Suprapubic skin (tissue), 4 donors: ENCODE data around the gene OR2T27. TPM values are rescaled to one million over a fixed set of nuclear protein-coding genes. Genes with fewer than 3 reads are reported as not detected.

ENCODE experiments used
- DNase-seq, 2 donors: peaks; one replicate each; pipeline ENCODE4 v3.0.0-alpha.2; 2019; ENCODE audit warnings: low spot score in 2 of 2
- H3K27ac ChIP-seq: fragments of 200-600 bp; sonication (generic); one replicate; pipeline ENCODE4 v1.5.1; 2019
- H3K27me3 ChIP-seq: fragments of 200-600 bp; sonication (generic); one replicate; pipeline ENCODE4 v1.5.1; 2019
- H3K36me3 ChIP-seq: fragments of 200-600 bp; sonication (generic); one replicate; pipeline ENCODE4 v1.5.1; 2019
- H3K4me1 ChIP-seq: fragments of 200-600 bp; sonication (generic); one replicate; pipeline ENCODE4 v1.5.1; 2019
- H3K4me3 ChIP-seq: fragments of 200-600 bp; sonication (generic); one replicate; pipeline ENCODE4 v1.5.1; 2019; ENCODE audit warnings: mild to moderate bottlenecking
- H3K9me3 ChIP-seq: fragments of 200-600 bp; sonication (generic); one replicate; pipeline ENCODE4 v1.5.1; 2019
- EP300 ChIP-seq: sonication (generic); formaldehyde crosslinking; IDR thresholded peaks from one replicate; pipeline ENCODE4 v1.6.1; 2017; ENCODE audit warnings: antibody characterized with exemption
- POLR2A ChIP-seq, 2 donors: fragments of 450-650 bp; IDR thresholded peaks; one replicate each; pipeline ENCODE4 v1.6.1; 2017; ENCODE audit warnings: antibody characterized with exemption in 2 of 2, mild to moderate bottlenecking in 2 of 2, moderate library complexity in 2 of 2
- POLR2AphosphoS5 ChIP-seq, 3 donors: sonication (generic); formaldehyde crosslinking; IDR thresholded peaks; one replicate each; pipeline ENCODE4 v1.6.1; 2017; ENCODE audit warnings: antibody characterized with exemption in 3 of 3
- WGBS: methylation state at CpG from one replicate; pipeline ENCODE4 v1.1.5; 2018; 5-methylcytosine and 5-hydroxymethylcytosine counted together
- total RNA-seq, 4 donors: library from RNA; depleted of rRNA; stranded (reverse); fragments of >200 nt; gene quantifications; one replicate each; pipeline ENCODE4 v1.1.0, GENCODE V29; 2016
- TF ChIP-seq, protein P1 (sequence below), 2 donors: fragments of 200-600 bp in 1 of 2; fragments of 450-650 bp in 1 of 2; sonication (generic) in 1 of 2; IDR thresholded peaks; one replicate each; pipeline ENCODE4 v1.5.1; 2016 to 2019; ENCODE audit warnings: antibody characterized with exemption in 2 of 2, mild to moderate bottlenecking in 1 of 2, moderate library complexity in 1 of 2

Gene OR2T27
- total RNA-seq, 4 donors from 2014 or later = not detected

DNA sequence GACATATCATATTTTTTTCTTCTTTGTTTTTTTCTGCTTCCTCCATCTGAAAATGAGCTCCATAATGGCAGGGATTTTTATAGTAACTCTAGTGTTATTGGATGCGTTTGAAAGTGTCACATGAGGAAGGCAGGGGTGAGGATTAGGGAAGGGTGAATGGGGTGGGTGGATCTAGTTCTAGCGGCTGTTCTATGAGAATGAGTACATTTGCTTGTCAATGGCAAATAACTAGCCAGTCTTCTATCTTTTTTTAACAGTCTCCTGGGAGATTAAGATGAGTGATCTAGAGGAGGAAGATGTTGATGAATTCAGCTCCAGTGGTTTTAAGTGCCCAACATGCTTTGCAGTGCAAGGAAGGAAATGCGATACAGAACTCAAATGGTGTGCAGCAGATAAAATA lies 41.4 kb upstream of the OR2T27 start:
- DNase-seq = no peak
- Histone ChIP-seq H3K4me3 (no peak overlapping the region), H3K36me3 (no peaks in the 10 kb centered on the region), H3K27me3 (no peaks in the 10 kb centered on the region), H3K4me1 (no peaks in the 10 kb centered on the region), H3K9me3 (no peaks in the 10 kb centered on the region), H3K27ac (no peak overlapping the region)
- TF ChIP-seq, protein P1, sequence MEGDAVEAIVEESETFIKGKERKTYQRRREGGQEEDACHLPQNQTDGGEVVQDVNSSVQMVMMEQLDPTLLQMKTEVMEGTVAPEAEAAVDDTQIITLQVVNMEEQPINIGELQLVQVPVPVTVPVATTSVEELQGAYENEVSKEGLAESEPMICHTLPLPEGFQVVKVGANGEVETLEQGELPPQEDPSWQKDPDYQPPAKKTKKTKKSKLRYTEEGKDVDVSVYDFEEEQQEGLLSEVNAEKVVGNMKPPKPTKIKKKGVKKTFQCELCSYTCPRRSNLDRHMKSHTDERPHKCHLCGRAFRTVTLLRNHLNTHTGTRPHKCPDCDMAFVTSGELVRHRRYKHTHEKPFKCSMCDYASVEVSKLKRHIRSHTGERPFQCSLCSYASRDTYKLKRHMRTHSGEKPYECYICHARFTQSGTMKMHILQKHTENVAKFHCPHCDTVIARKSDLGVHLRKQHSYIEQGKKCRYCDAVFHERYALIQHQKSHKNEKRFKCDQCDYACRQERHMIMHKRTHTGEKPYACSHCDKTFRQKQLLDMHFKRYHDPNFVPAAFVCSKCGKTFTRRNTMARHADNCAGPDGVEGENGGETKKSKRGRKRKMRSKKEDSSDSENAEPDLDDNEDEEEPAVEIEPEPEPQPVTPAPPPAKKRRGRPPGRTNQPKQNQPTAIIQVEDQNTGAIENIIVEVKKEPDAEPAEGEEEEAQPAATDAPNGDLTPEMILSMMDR (IDR thresholded peaks at IDR 0.05) = no peak
- 84% methylated on average over 3 of the region's 3 CpGs for whole genome bisulfite sequencing

- H3K27ac ChIP-seq = no peak overlapping the region
- H3K9me3 ChIP-seq = no peaks in the 10 kb centered on the region
- no peaks in the 10 kb centered on the region for H3K27me3 ChIP-seq
- WGBS = 68% methylated on average over 3 of the region's 3 CpGs
- no peak for DNase-seq
- no peaks in the 10 kb centered on the region for H3K36me3 ChIP-seq
- H3K4me1 ChIP-seq = no peaks in the 10 kb centered on the region
- H3K4me3 ChIP-seq = no peak overlapping the region
- TF ChIP-seq POLR2AphosphoS5 (IDR thresholded peaks at IDR 0.05) (no peak), POLR2A (IDR thresholded peaks at IDR 0.05) (no peak), EP300 (no peak)
- TF ChIP-seq, protein P1 (IDR thresholded peaks at IDR 0.05) = no peak
These were observed 40.9 kb upstream of the OR2T27 start for GRCh38 chr1:248696261-248696660.

DNA sequence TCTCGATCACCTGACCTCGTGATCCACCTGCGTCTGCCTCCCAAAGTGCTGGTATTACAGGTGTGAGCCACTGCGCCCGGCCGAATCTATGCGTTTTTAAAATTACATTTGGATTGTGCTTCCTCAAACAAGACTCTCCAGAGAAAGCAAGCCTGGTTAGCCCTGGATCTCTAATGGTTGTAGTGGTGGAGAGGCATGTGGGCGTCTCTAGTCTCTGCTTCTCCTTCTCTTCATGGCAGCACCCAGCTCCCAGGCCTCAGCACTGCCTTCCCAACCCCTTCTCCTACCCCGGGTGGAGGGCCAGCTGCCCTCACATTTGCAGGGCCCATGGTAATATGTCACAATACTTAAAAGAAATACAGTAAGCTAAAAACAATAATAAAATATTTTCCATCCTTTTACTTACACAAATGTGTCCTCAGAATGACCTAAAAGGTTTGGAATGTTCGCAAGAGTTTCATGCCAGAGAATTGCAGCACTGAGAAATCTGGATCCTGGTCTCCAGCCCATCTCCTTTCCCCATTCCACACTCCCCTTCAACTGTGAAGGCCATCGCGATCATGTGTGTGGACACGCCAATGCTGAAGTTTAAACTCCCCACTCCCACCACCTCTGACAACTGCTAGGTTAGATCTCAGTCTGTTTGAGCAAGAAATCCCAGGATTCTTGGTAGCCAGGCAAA lies 40.3 kb upstream of the OR2T27 start:
- Histone ChIP-seq H3K36me3 (no peaks in the 10 kb centered on the region), H3K27me3 (no peaks in the 10 kb centered on the region), H3K4me1 (no peaks in the 10 kb centered on the region), H3K9me3 (no peaks in the 10 kb centered on the region), H3K27ac (no peak overlapping the region), H3K4me3 (no peak overlapping the region)
- no peak for DNase-seq
- no peak for TF ChIP-seq POLR2AphosphoS5 (IDR thresholded peaks at IDR 0.05)
- no peak for TF ChIP-seq EP300
- TF ChIP-seq, protein P1 (IDR thresholded peaks at IDR 0.05) = no peak
- no peak for TF ChIP-seq POLR2A (IDR thresholded peaks at IDR 0.05)
- 93% methylated on average over 13 of the region's 13 CpGs for WGBS

GRCh38 chr1:248691567-248692155 lies 36.3 kb upstream of the OR2T27 start:
- 92% methylated on average over 14 of the region's 51 CpGs for WGBS

More at GRCh38 chr1:248691567-248692155, 36.3 kb upstream of the OR2T27 start:
- Histone ChIP-seq H3K4me1 (no peaks in the 10 kb centered on the region), H3K4me3 (no peak overlapping the region), H3K36me3 (no peaks in the 10 kb centered on the region), H3K27ac (no peak overlapping the region), H3K27me3 (no peaks in the 10 kb centered on the region), H3K9me3 (no peaks in the 10 kb centered on the region)
- no peak for DNase-seq
- TF ChIP-seq, protein P1 (IDR thresholded peaks at IDR 0.05) = no peak
- no peak for TF ChIP-seq EP300
- no peak for TF ChIP-seq POLR2AphosphoS5 (IDR thresholded peaks at IDR 0.05)
